BJ (cell line): ENCODE measurements around the gene AK2. TPM values are rescaled to one million over a fixed set of nuclear protein-coding genes. Genes with fewer than 3 reads are reported as not detected.
A peak's percentile ranks its signal among the peaks of the same experiment; 100 is the strongest.

Experiments used
- CTCF ChIA-PET: fragments of 350-600 bp; formaldehyde crosslinking; extraction: SDS; loops from one replicate; lab custom pipeline; 2021; ENCODE audit warnings: antibody characterized with exemption, inconsistent platforms; lab: Yijun Ruan, JAX
- POLR2A ChIA-PET: fragments of 300-600 bp; sonication (Branson Sonifier 250); formaldehyde crosslinking; extraction: SDS; loops from one replicate; lab custom pipeline; 2021; ENCODE audit warnings: antibody characterized with exemption; lab: Charles Lee
- DNase-seq: peaks from one replicate; pipeline ENCODE4 v3.0.0-alpha.2; 2011; ENCODE audit warnings: low read depth
- H3K27me3 ChIP-seq: 2 replicates; pipeline ENCODE4 v1.6.0; 2011; ENCODE audit warnings: low read length; ENCODE audit not compliant: control insufficient read depth, insufficient read depth
- H3K36me3 ChIP-seq: 2 replicates; pipeline ENCODE4 v1.5.1; 2011; ENCODE audit warnings: low read length; ENCODE audit not compliant: control insufficient read depth, insufficient read depth
- H3K4me3 ChIP-seq: 2 replicates; pipeline ENCODE4 v1.5.1; 2011; ENCODE audit warnings: low read depth, mild to moderate bottlenecking, control low read depth, low read length
- CTCF ChIP-seq: IDR thresholded peaks from 2 replicates; pipeline ENCODE4 v1.5.1; 2011; ENCODE audit warnings: low read depth, mild to moderate bottlenecking, control low read depth, inconsistent platforms, low read length, moderate library complexity; ENCODE audit not compliant: insufficient read depth
- polyA minus RNA-seq: library from RNA; depleted of rRNA, polyadenylated mRNA; stranded (reverse); fragments of >200 nt; gene quantifications from 2 replicates; pipeline ENCODE4 v1.2.3, GENCODE V29; 2011; rRNA and poly(A)+ RNA removed
- polyA plus RNA-seq: library from polyadenylated mRNA; depleted of rRNA; stranded (reverse); fragments of >200 nt; gene quantifications from 2 replicates; pipeline ENCODE4 v1.2.3, GENCODE V29; 2011; rRNA removed

Gene AK2
- polyA plus RNA-seq (131 and 150 TPM in 2 replicates), polyA minus RNA-seq (32.4 and 45.1 TPM in 2 replicates)

DNA sequence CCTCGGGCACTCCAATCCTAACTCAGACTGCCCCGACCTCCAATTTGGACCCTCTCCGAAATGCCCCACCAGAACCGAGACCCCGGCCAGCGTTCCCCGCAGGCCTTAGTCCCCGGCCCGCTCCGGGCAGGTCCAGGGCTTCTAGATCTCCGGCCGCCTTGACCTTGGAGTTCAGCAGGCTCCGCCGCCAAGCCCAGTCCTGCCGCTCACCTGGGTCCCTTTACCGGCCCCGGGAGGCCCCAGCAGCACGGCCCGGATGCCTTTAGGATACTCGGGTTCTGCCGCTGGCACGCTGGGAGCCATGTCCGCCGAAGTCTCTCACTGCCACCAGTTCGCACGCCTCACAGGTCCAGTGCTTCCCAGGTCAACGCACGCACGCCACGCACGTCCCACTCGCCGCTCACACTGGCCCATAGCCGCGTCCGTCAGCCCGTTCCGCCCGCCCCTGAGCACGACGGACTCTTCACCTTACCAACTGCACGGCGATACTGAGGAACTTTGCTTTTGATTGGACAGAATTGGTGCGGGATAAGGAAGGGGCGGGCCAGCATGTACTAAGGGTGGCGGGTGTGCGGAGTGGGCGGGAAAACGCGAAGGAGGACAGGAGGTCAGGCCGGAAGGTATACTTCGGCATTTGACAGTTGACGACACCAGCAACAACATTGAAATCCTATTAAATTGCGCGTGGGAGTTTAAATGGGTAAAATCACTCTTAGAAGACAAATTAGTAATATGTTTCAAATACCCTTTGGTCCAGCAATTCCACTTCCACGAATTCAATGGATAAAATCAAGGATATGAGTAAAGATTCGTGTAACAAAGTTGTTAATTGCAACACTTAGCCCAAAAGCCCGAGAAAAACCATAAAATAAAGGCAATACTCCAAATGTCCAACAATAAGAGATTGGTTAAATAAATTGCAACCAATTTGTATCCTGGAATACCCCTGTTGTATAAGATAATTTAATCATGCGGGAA lies at the start of gene AK2:
Gene AK2, minus strand, starts transcription at position 358 of the 978 bp plus-strand sequence. Its CDS starts 55 bp downstream, at position 303.
- Histone ChIP-seq H3K36me3 (no peaks in the 10 kb centered on the region), H3K27me3 (no peaks in the 10 kb centered on the region), H3K4me3 (peak within 1 kb of the TSS; percentile 93)
- peak; percentile 93 for DNase-seq
- POLR2A ChIA-PET, result interaction anchor here (0.6 kb wide), 2 partner anchors 48 to 52 kb away, joined by 3 read pairs; no protein-coding TSS in a partner anchor
- CTCF ChIA-PET, result no interaction called here
- no peak for TF ChIP-seq CTCF

DNA sequence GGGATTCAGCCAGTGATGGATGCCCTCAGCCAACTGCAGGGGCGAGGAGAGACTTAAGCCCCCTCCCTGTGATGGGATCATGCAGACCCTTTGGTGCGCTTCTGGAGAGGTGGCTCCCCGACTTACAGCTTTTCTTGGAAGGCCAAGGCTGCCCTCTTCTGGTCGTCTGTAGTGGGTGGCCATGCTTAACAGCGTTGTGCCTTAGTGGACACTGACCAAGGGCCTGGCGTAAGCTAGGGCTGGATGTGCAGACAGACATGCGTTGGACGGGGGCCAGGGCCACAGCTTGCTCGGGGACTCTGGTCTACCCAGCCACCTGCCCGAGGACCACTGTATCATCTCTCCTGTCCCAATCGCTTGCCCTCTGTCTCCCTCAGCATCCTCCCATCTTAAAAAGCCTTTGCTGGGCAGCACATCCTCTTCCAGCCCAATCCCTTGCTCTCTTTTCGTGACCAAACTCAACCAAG lies 49.7 kb upstream of the AK2 start:
- TF ChIP-seq CTCF, result peak; percentile 87
- no peak for DNase-seq
- CTCF ChIA-PET, result interaction anchor here (0.5 to 5.0 kb wide), 44 partner anchors 9 to 686 kb away, joined by 3 to 55 read pairs (median 4); partner anchors contain the start of gene FNDC5
- POLR2A ChIA-PET, result no interaction called here
- no peaks in the 10 kb centered on the region for H3K27me3 ChIP-seq
- H3K36me3 ChIP-seq, result no peaks in the 10 kb centered on the region
- no peak overlapping the region for H3K4me3 ChIP-seq

DNA sequence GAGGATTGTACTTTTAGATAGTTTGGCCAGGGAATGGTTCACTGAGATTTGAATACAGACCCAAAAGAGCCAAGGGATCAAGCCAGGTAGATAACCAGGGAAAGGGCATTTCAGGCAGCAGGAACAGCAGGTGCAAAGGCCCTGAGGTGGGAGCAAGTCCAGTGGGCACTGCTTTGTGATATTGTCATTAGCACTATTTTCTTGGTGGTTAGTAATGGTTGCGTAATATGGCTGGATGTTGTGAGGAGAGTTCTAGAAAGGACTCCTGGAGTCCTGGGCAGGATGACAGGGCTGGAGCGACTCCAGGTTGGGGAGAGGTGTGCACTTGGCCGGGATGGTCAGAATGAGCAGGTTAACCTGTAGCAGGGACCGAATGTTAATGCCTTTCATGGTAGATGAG lies 48.6 kb upstream of the AK2 start:
- no peak for DNase-seq
- Histone ChIP-seq H3K4me3 (no peak overlapping the region), H3K36me3 (no peaks in the 10 kb centered on the region), H3K27me3 (no peaks in the 10 kb centered on the region)
- POLR2A ChIA-PET, result no interaction called here
- CTCF ChIA-PET, result interaction anchor here (0.6 to 5.0 kb wide), 12 partner anchors 10 to 210 kb away, joined by 3 to 55 read pairs (median 8); no protein-coding TSS in a partner anchor
- TF ChIP-seq CTCF, result no peak

DNA sequence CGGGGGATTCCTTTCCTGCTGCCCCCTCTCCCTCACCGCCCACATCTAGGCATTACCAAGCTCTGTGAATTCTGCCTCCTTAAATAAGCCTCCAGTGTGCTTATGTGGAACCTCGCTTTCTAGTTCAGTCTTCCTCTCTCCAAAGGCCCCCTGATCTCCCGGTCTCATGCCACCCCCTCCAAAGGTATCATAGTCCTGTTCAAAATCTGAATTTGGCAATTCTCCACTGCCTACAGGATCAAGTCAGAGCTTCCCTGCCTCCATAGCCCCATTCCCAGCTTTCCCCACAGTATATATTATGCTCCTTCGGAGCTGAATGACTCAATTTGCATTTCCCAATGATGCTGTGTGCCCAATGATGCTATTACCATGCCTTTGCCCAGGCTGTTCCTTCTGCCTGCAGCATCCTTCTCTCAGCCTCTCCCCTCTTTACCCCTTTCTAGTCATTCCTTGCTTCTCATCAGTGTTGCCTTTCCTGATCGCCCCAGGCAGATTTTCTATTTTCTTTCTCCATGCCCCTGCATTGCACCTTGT lies 46.0 kb upstream of the AK2 start:
- DNase-seq, result no peak
- CTCF ChIA-PET, result interaction anchor here (0.5 to 4.6 kb wide), 10 partner anchors 11 to 210 kb away, joined by 3 to 47 read pairs (median 3); no protein-coding TSS in a partner anchor

More for the DNA sequence above, 46.0 kb upstream of the AK2 start:
- Histone ChIP-seq H3K4me3 (no peak overlapping the region), H3K36me3 (no peaks in the 10 kb centered on the region), H3K27me3 (no peaks in the 10 kb centered on the region)
- no peak for TF ChIP-seq CTCF
- POLR2A ChIA-PET, result no interaction called here
